22Rv1 (cell line): ENCODE measurements around the gene LCN10.

Experiments used
- ZFX ChIP-seq: fragments of 450-650 bp; IDR thresholded peaks from 2 replicates; pipeline ENCODE4 v1.6.1; 2017; ENCODE audit warnings: antibody characterized with exemption, borderline replicate concordance
- TF ChIP-seq, protein P1 (sequence below): fragments of 450-650 bp; IDR thresholded peaks from 2 replicates; pipeline ENCODE4 v1.5.1; 2017; ENCODE audit warnings: mild to moderate bottlenecking

- TF ChIP-seq, protein P1, sequence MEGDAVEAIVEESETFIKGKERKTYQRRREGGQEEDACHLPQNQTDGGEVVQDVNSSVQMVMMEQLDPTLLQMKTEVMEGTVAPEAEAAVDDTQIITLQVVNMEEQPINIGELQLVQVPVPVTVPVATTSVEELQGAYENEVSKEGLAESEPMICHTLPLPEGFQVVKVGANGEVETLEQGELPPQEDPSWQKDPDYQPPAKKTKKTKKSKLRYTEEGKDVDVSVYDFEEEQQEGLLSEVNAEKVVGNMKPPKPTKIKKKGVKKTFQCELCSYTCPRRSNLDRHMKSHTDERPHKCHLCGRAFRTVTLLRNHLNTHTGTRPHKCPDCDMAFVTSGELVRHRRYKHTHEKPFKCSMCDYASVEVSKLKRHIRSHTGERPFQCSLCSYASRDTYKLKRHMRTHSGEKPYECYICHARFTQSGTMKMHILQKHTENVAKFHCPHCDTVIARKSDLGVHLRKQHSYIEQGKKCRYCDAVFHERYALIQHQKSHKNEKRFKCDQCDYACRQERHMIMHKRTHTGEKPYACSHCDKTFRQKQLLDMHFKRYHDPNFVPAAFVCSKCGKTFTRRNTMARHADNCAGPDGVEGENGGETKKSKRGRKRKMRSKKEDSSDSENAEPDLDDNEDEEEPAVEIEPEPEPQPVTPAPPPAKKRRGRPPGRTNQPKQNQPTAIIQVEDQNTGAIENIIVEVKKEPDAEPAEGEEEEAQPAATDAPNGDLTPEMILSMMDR: no peak
- TF ChIP-seq ZFX: no peak
Observed at GRCh38 chr9:136762221-136762691, 19.5 kb upstream of the LCN10 start.
